ENCODE data around the gene ARL3.

DNA sequence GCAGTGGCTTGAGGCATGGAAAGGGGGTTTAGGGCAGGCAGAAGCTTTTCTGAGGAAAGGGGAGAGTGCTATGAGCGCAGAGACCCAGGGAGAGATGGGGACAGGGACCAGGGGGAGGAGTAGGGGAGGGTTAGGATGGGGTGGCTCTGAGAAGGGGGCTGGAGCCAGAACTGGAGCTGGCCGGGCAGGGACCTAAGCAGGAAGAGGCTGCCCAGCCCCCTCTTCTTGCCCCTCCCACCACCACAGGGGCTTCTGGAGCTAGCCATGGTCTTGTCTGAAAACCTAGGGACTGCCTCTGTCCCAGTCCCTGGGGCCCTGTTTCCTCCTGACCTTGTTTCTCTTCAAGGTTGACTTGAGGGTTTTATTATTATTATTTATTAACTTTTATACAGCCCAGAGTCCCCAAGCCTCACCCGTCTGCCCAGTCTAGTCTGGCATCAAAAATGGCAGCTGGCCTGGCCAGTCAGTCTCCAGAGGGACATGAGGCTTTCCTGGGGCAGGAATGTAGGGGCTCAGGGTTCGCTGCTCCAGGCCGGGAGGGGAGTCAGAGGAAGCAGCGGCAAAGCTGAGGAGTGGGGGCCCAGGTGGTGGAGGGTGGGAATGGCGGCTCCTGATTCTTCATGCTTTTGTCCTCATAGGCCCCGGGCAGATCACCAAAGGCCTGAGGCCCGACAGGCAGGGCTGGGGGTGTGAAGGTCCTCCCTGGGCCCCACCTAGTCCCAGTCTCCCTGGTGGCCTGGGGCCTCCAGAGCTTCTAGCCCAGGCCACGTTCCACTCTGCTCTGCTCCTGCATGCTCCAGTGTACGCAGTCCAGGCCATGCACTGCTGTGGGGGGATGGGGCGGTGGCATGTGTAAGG, 64.2 kb downstream of the ARL3 start:
- TF ChIP-seq, protein P1, sequence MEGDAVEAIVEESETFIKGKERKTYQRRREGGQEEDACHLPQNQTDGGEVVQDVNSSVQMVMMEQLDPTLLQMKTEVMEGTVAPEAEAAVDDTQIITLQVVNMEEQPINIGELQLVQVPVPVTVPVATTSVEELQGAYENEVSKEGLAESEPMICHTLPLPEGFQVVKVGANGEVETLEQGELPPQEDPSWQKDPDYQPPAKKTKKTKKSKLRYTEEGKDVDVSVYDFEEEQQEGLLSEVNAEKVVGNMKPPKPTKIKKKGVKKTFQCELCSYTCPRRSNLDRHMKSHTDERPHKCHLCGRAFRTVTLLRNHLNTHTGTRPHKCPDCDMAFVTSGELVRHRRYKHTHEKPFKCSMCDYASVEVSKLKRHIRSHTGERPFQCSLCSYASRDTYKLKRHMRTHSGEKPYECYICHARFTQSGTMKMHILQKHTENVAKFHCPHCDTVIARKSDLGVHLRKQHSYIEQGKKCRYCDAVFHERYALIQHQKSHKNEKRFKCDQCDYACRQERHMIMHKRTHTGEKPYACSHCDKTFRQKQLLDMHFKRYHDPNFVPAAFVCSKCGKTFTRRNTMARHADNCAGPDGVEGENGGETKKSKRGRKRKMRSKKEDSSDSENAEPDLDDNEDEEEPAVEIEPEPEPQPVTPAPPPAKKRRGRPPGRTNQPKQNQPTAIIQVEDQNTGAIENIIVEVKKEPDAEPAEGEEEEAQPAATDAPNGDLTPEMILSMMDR (IDR thresholded peaks at IDR 0.05) = no peak
- TF ChIP-seq POLR2A (IDR thresholded peaks at IDR 0.05) = no peak
- TF ChIP-seq POLR2AphosphoS5 (IDR thresholded peaks at IDR 0.05) = no peak

Data from sigmoid colon (tissue), 4 donors.